ENCODE measurements around the gene USP17L17. TPM values are rescaled to one million over a fixed set of nuclear protein-coding genes. Genes with fewer than 3 reads are reported as not detected.
"Not testable (repeated sequence)": the region's sequence is repeated elsewhere in the genome, so short reads cannot be mapped to it uniquely, and the experiment has no call there.

Gene USP17L17
- polyA plus RNA-seq, 1 experiment, result not detected

DNA sequence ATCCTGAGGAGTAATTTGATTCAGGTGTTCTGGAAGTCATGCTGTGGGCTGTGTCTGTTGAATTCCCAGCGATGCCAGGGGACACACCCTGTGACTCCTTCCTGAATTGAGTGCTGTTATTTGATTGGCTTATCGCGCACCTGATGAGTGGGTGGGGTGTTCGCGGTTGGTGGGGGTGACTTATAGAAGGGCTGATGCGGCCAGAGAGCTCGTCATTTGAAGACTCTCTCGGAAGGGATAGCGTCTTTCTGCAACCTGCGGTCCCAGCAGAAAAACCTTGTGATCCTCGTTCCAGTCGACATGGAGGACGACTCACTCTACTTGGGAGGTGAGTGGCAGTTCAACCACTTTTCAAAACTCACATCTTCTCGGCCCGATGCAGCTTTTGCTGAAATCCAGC, 23.6 kb downstream of the USP17L17 start, which contains the start of gene USP17L22:
Gene USP17L22, plus strand, starts transcription at position 301 of the 400 bp plus-strand sequence. Its CDS starts 0 bp downstream, at position 301.
- DNase-seq (ENCODE audit: low read depth); H3K27me3 ChIP-seq (ENCODE audit: control insufficient read depth, insufficient read depth, low read length); POLR2A ChIA-PET; CTCF ChIA-PET; H3K36me3 ChIP-seq (ENCODE audit: control insufficient read depth, insufficient read depth, low read length); H3K4me3 ChIP-seq (ENCODE audit: low read depth, low read length): not testable (repeated sequence)

DNA sequence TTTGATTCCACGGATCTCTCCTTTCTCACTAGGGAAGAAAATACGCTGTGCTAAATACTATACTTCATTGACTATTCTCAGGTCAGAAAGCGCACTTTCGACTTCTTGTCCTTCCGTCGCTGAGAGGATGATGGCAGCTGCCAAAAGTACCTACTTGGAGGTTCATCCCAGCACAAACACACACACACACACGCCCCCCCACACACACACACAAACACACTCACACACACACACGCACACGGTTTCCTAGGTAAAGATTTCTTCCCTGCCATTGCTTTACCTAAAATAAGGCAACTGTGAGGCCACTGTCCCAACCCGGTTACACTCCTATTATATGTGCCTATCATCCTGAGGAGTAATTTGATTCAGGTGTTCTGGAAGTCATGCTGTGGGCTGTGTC, 28.0 kb downstream of the USP17L17 start:
- H3K4me3 ChIP-seq (ENCODE audit: low read depth, low read length); H3K36me3 ChIP-seq (ENCODE audit: control insufficient read depth, insufficient read depth, low read length); DNase-seq (ENCODE audit: low read depth); POLR2A ChIA-PET; H3K27me3 ChIP-seq (ENCODE audit: control insufficient read depth, insufficient read depth, low read length); CTCF ChIA-PET: not testable (repeated sequence)

Other genes starting within 250 kb of the USP17L17 start
- gene FAM90A26, start 73.5 kb upstream of the USP17L17 start, polyA plus RNA-seq (2011; rRNA removed), result not detected in 2 replicates
- not detected in 2 replicates for gene USP17L10, start 33.2 kb upstream of the USP17L17 start, polyA plus RNA-seq (2011; rRNA removed)
- gene USP17L11, start 28.5 kb upstream of the USP17L17 start, polyA plus RNA-seq (2011; rRNA removed), result not detected in 2 replicates
- not detected in 2 replicates for gene USP17L12, start 23.7 kb upstream of the USP17L17 start, polyA plus RNA-seq (2011; rRNA removed)
- gene USP17L13, start 19.0 kb upstream of the USP17L17 start, polyA plus RNA-seq (2011; rRNA removed), result not detected in 2 replicates
- gene USP17L15, start 9.5 kb upstream of the USP17L17 start, polyA plus RNA-seq (2011; rRNA removed), result not detected in 2 replicates
- not detected in 2 replicates for gene USP17L18, start 4.8 kb downstream of the USP17L17 start, polyA plus RNA-seq (2011; rRNA removed)
- not detected in 2 replicates for gene USP17L19, start 9.5 kb downstream of the USP17L17 start, polyA plus RNA-seq (2011; rRNA removed)
- not detected in 2 replicates for gene USP17L20, start 14.2 kb downstream of the USP17L17 start, polyA plus RNA-seq (2011; rRNA removed)
- gene USP17L21, start 19.0 kb downstream of the USP17L17 start, polyA plus RNA-seq (2011; rRNA removed), result not detected in 2 replicates
- not detected in 2 replicates for gene USP17L22, start 23.7 kb downstream of the USP17L17 start, polyA plus RNA-seq (2011; rRNA removed)
- gene USP17L24, start 81.3 kb downstream of the USP17L17 start, polyA plus RNA-seq (2011; rRNA removed), result not detected in 2 replicates
- gene USP17L25, start 86.0 kb downstream of the USP17L17 start, polyA plus RNA-seq (2011; rRNA removed), result not detected in 2 replicates
- not detected in 2 replicates for gene USP17L26, start 90.8 kb downstream of the USP17L17 start, polyA plus RNA-seq (2011; rRNA removed)
- gene USP17L5, start 95.5 kb downstream of the USP17L17 start, polyA plus RNA-seq (2011; rRNA removed), result not detected in 2 replicates
- gene USP17L27, start 100.3 kb downstream of the USP17L17 start, polyA plus RNA-seq (2011; rRNA removed), result not detected in 2 replicates
- gene USP17L28, start 105.0 kb downstream of the USP17L17 start, polyA plus RNA-seq (2011; rRNA removed), result not detected in 2 replicates
- not detected in 2 replicates for gene USP17L29, start 109.8 kb downstream of the USP17L17 start, polyA plus RNA-seq (2011; rRNA removed)
- not detected in 2 replicates for gene USP17L30, start 119.2 kb downstream of the USP17L17 start, polyA plus RNA-seq (2011; rRNA removed)
- not detected in 2 replicates for gene DEFB131A, start 200.5 kb downstream of the USP17L17 start, polyA plus RNA-seq (2011; rRNA removed)

Measured in BJ (cell line).